Stimulated activated naive CD4-positive, alpha-beta T cell (primary cell): ENCODE measurements around the gene VTI1B.
A peak's percentile ranks its signal among the peaks of the same experiment; 100 is the strongest.
"Not testable (repeated sequence)": the region's sequence is repeated elsewhere in the genome, so short reads cannot be mapped to it uniquely, and the experiment has no call there.

Experiments used
- DNase-seq, 6 experiments: peaks; one replicate each; lab custom pipeline; 2025; lab: John Stamatoyannopoulos, UW

VTI1B gene

DNA sequence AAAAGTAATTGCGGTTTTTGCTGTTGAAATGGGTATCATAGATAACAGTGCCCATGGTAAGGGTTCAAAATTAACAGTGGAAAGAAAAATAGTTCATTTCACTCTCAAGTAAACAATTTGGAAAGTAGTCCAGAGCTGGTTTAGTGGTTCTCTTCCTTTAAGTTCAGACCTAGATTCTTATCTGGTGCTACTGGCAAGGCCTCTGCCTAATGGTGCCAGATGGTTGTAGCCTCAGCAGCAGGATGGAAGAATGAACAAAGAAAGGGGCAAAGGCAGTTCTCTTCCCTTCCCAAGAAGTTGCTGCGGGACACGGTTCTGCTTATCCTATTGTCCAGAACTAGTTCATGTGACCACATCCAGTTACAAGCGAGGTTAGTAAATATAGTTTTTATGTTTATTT, 44.2 kb downstream of the VTI1B start:
- no peak for DNase-seq

DNA sequence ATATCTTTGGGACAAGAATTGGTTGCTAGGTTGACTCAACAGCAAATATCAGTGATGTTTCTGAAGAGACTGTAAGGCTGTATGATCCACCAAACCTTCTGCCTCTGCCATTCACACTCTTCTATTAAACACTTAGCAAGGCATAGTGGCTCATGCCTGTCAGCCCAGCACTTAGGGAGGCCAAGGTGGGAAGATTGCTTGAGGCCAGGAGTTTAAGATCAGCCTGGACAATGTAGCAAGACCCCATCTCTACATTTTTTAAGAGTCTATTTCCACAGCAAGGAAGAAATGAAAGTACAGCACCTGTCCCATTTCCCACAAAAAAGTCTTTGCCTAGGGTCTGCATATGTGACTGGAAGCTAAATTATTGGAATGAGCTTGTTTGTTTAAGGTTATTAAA, 46.9 kb downstream of the VTI1B start:
- no peak for DNase-seq

- DNase-seq: not testable (repeated sequence)
These were observed 48.3 kb downstream of the VTI1B start for GRCh38 chr14:67626131-67626530.

DNA sequence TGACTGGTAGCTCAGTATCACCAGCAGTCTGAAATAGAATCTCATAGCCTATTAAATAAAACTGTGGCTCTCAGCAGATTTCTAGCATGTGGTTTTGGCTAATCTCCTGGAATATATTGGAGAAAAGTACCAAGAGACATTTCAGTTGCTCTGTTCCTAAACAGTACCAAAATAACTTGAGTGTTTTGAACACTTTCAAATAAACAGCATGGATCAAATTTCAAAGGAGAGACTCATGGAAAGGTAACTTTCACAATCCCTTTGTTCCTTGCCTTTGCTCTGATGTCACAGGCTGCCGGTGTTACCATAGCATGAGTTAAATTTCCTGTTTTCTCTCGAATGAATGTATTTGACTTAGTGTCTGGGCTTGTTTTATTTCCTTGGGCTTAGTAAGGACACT, 51.3 kb downstream of the VTI1B start:
- DNase-seq: peak in 5 of 6 experiments; percentile 4 to 25 (median 16)

DNA sequence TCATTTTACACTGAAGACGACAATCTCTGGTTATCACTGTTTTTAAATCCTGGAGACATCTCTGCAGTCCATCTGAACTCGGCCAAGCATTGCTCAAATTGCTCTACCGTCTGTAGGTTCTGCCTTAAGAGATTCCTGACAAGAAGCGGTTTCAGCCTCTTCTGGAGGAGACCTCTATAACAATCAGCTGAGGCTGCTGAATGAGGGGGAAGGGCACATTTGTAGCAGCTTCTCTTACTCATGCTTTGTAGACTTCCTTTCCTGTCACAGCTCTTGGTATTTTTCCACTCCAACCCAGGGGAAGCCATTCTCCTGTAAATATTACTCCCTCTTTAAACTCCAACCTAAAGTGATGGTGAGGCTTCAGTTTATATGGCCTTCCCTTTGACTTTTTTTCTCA, 51.8 kb downstream of the VTI1B start:
- DNase-seq: no peak

- DNase-seq: peak in 1 of 6 experiments; percentile 15
These were observed 54.1 kb downstream of the VTI1B start for GRCh38 chr14:67620217-67620785.

GRCh38 chr14:67619446-67620216, 54.8 kb downstream of the VTI1B start, which contains the start of gene ARG2:
Gene ARG2, plus strand, starts transcription at chr14:67619920. Its CDS starts 58 bp downstream, at chr14:67619978.
- DNase-seq: peak; percentile 88 to 97 (median 93)

DNA sequence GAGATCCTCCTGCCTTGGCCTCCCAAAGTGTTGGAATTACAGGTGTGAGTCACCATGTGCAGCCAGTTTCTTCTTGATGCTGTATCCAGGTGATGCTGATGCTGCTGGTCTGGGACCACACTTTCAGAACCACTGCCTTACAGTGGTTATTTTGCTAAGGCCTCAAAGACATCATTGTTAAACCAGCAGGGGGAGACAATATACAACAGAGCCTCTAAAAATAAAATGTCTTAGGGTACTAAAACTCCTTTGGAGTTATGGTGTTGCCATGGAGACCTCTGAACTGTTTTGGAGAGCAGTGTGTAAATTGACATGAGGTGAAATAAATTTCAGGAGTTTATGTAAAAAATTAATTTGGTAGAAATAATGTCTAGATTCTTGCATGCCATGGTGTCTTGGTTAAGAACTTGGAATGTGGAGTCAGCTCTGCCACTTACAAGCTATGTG, 55.8 kb downstream of the VTI1B start:
- DNase-seq: peak in 5 of 6 experiments; percentile 38 to 80 (median 67)

DNA sequence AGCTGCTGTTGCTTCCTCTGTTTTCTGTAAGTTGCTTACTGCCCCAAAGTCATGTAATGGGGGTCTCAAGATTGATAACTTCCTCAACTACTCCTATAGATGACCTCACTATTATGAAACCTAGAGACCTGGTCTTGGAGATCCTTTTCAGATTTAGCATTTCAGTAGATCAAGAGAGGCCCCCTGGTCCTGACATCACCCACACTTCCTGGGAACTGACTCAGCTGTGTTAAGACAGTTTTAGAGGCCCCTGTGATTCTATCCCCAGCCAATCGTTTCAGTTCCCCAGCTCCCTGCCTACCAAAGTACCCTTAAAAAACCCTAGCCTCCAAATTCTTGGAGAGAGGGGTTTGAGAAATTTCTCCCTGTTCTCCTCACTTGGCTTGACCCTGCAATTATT, 63.9 kb downstream of the VTI1B start:
- no peak for DNase-seq

DNA sequence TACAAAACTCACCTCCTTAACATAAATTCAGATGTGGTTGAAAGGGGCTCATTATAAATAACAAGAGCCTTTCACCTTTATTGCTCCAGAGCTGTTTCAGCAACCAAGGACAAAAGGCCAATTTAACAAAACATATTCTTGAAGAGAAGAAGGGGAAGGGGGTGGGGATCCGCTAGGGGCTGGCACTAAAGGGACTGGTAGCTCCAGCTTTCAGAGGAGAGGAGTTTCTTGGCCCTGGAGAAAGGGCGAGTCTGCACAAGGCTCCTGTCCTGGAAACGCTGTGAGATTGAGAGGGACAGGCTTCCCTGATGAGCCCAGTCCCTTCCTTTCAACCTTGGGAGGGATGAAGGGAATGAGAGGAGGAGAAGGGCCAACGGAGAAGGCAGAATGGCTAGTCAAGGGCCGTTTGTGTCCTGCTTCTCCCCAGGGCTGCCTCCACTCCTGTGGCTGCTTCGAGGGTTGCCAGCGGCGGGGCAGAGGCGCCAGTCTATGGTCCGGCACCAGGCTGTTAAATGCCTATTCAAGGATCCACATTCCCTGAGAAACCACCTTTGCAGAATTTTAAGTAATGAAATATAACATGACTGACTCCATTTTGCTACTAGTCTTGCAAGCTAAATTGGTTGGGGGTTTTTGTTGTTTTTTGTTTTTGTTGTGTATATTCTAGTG, 64.7 kb downstream of the VTI1B start:
- no peak for DNase-seq

DNA sequence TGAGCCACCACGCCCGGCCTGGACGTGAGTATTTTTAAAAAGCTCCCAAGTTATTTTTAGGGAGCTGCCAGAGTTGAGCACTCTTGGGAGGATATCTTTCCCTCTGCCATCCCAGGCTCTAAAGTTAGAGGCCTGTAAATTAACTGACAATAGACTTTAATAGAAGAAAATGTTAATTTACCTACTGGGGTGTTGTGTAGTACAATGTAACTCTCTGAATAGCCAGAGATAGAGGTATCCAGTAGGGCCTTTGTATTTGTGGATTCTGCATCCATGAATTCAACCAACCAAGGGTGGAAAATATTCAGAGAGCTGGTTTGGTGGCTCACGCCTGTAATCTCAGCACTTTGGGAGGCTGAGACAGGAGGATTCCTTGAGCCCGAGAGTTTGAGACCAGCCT, 66.8 kb downstream of the VTI1B start:
- DNase-seq: no peak

DNA sequence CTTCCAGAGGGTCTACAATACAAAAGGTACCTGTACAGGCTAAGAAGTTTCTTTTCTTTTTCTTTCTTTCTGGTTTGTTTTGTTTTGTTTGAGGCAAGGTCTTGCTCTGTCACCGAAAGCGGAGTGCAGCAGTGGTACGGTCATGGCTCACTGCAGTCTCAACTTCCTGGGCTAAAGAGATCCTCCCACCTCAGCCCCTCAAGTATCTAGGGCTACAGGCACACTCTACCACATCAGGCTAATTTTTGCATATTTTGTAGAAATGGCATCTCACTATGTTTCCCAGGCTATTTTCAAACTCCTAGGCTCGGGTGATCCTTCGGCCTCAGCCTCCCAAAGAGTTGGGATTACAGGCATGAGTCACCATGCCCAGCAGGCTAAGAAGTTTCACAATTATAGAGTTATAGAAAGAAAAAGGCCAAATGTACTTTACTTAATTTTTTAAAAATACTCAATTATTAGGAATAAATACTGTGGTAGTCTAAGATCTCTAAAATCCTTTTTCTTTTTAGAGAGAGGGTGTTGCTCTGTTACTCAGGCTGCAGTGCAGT, 71.4 kb downstream of the VTI1B start:
- DNase-seq: no peak

GRCh38 chr14:67602076-67602475, 72.4 kb downstream of the VTI1B start:
- no peak for DNase-seq

GRCh38 chr14:67600562-67600974, 73.9 kb downstream of the VTI1B start:
- DNase-seq: not testable (repeated sequence)

- peak; percentile 85 to 92 (median 91) for DNase-seq
These were observed 74.5 kb downstream of the VTI1B start, which contains the start of gene PIGH for GRCh38 chr14:67599698-67600561. Gene PIGH, minus strand, starts transcription at chr14:67600268. Its CDS starts 65 bp downstream, at chr14:67600203.
